ENCODE results near the gene KANSL1.
"Not testable (repeated sequence)": the region's sequence is repeated elsewhere in the genome, so short reads cannot be mapped to it uniquely, and the experiment has no call there.

The KANSL1 gene

DNA sequence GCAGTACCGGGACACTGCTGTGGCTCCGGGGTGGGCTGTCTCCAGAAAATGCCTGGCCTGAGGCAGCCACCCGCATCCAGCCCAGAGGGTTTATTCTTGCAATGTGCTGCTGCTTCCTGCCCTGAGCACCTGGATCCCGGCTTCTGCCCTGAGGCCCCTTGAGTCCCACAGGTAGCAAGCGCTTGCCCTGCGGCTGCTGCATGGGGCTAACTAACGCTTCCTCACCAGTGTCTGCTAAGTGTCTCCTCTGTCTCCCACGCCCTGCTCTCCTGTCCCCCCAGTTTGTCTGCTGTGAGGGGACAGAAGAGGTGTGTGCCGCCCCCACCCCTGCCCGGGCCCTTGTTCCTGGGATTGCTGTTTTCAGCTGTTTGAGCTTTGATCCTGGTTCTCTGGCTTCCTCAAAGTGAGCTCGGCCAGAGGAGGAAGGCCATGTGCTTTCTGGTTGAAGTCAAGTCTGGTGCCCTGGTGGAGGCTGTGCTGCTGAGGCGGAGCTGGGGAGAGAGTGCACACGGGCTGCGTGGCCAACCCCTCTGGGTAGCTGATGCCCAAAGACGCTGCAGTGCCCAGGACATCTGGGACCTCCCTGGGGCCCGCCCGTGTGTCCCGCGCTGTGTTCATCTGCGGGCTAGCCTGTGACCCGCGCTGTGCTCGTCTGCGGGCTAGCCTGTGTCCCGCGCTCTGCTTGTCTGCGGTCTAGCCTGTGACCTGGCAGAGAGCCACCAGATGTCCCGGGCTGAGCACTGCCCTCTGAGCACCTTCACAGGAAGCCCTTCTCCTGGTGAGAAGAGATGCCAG, 181.3 kb downstream of the KANSL1 start:
- no peak for DNase-seq

DNA sequence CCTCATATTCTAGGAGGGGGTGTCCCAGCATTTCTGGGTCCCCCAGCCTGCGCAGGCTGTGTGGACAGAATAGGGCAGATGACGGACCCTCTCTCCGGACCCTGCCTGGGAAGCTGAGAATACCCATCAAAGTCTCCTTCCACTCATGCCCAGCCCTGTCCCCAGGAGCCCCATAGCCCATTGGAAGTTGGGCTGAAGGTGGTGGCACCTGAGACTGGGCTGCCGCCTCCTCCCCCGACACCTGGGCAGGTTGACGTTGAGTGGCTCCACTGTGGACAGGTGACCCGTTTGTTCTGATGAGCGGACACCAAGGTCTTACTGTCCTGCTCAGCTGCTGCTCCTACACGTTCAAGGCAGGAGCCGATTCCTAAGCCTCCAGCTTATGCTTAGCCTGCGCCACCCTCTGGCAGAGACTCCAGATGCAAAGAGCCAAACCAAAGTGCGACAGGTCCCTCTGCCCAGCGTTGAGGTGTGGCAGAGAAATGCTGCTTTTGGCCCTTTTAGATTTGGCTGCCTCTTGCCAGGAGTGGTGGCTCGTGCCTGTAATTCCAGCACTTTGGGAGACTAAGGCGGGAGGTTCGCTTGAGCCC, 182.5 kb downstream of the KANSL1 start:
- DNase-seq, result no peak

DNA sequence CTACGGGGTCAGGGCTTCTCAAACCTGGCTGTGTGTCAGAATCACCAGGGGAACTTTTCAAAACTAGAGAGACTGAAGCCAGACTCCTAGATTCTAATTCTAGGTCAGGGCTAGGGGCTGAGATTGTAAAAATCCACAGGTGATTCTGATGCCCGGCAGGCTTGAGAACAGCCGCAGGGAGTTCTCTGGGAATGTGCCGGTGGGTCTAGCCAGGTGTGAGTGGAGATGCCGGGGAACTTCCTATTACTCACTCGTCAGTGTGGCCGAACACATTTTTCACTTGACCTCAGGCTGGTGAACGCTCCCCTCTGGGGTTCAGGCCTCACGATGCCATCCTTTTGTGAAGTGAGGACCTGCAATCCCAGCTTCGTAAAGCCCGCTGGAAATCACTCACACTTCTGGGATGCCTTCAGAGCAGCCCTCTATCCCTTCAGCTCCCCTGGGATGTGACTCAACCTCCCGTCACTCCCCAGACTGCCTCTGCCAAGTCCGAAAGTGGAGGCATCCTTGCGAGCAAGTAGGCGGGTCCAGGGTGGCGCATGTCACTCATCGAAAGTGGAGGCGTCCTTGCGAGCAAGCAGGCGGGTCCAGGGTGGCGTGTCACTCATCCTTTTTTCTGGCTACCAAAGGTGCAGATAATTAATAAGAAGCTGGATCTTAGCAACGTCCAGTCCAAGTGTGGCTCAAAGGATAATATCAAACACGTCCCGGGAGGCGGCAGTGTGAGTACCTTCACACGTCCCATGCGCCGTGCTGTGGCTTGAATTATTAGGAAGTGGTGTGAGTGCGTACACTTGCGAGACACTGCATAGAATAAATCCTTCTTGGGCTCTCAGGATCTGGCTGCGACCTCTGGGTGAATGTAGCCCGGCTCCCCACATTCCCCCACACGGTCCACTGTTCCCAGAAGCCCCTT, 183.3 kb downstream of the KANSL1 start:
- DNase-seq, result no peak

DNA sequence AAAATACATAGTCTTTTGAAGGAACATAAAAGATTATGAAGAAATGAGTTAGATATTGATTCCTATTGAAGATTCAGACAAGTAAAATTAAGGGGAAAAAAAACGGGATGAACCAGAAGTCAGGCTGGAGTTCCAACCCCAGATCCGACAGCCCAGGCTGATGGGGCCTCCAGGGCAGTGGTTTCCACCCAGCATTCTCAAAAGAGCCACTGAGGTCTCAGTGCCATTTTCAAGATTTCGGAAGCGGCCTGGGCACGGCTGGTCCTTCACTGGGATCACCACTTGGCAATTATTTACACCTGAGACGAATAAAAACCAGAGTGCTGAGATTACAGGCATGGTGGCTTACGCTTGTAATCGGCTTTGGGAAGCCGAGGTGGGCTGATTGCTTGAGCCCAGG, 184.6 kb downstream of the KANSL1 start:
- DNase-seq, result no peak

DNA sequence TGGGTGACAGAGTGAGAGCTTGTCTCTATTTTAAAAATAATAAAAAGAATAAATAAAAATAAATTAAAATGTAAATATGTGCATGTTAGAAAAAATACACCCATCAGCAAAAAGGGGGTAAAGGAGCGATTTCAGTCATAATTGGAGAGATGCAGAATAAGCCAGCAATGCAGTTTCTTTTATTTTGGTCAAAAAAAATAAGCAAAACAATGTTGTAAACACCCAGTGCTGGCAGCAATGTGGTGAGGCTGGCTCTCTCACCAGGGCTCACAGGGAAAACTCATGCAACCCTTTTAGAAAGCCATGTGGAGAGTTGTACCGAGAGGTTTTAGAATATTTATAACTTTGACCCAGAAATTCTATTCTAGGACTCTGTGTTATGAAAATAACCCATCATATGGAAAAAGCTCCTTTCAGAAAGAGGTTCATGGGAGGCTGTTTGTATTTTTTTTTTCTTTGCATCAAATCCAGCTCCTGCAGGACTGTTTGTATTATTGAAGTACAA, 185.7 kb downstream of the KANSL1 start:
- no peak for DNase-seq

DNA sequence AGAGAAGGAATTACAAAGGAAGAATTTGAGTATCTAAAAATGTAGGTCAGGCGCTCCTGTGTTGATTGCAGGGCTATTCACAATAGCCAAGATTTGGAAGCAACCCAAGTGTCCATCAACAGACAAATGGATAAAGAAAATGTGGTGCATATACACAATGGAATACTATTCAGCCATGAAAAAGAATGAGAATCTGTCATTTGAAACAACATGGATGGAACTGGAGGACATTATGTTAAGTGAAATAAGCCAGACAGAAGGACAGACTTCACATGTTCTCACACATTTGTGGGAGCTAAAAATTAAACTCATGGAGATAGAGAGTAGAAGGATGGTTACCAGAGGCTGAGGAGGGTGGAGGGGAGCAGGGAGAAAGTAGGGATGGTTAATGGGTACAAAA, 187.1 kb downstream of the KANSL1 start:
- DNase-seq, result not testable (repeated sequence)

DNA sequence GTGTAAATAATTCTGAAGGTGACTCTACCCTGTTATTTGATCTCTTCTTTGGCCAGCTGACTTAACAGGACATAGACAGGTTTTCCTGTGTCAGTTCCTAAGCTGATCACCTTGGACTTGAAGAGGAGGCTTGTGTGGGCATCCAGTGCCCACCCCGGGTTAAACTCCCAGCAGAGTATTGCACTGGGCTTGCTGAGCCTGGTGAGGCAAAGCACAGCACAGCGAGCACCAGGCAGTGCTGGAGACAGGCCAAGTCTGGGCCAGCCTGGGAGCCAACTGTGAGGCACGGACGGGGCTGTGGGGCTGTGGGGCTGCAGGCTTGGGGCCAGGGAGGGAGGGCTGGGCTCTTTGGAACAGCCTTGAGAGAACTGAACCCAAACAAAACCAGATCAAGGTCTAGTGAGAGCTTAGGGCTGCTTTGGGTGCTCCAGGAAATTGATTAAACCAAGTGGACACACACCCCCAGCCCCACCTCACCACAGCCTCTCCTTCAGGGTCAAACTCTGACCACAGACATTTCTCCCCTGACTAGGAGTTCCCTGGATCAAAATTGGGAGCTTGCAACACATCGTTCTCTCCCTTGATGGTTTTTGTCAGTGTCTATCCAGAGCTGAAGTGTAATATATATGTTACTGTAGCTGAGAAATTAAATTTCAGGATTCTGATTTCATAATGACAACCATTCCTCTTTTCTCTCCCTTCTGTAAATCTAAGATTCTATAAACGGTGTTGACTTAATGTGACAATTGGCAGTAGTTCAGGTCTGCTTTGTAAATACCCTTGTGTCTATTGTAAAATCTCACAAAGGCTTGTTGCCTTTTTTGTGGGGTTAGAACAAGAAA, 189.1 kb downstream of the KANSL1 start:
- no peak for DNase-seq

DNA sequence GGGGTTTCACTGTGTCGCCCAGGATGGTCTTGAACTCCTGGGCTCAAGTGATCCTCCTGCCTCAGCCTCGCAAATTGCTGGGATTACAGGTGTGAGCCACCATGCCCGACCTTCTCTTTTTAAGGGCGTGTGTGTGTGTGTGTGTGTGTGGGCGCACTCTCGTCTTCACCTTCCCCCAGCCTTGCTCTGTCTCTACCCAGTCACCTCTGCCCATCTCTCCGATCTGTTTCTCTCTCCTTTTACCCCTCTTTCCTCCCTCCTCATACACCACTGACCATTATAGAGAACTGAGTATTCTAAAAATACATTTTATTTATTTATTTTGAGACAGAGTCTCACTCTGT, 190.3 kb downstream of the KANSL1 start:
- DNase-seq, result no peak

DNA sequence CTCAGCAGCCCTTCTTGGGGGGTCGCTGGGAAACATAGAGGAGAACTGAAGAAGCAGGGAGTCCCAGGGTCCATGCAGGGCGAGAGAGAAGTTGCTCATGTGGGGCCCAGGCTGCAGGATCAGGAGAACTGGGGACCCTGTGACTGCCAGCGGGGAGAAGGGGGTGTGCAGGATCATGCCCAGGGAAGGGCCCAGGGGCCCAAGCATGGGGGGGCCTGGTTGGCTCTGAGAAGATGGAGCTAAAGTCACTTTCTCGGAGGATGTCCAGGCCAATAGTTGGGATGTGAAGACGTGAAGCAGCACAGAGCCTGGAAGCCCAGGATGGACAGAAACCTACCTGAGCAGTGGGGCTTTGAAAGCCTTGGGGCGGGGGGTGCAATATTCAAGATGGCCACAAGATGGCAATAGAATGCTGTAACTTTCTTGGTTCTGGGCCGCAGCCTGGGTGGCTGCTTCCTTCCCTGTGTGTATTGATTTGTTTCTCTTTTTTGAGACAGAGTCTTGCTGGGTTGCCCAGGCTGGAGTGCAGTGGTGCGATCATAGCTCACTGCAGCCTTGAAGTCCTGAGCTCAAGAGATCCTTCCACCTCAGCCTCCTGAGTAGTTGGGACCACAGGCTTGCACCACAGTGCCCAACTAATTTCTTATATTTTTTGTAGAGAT, 190.8 kb downstream of the KANSL1 start:
- peak; percentile 82 for DNase-seq

DNA sequence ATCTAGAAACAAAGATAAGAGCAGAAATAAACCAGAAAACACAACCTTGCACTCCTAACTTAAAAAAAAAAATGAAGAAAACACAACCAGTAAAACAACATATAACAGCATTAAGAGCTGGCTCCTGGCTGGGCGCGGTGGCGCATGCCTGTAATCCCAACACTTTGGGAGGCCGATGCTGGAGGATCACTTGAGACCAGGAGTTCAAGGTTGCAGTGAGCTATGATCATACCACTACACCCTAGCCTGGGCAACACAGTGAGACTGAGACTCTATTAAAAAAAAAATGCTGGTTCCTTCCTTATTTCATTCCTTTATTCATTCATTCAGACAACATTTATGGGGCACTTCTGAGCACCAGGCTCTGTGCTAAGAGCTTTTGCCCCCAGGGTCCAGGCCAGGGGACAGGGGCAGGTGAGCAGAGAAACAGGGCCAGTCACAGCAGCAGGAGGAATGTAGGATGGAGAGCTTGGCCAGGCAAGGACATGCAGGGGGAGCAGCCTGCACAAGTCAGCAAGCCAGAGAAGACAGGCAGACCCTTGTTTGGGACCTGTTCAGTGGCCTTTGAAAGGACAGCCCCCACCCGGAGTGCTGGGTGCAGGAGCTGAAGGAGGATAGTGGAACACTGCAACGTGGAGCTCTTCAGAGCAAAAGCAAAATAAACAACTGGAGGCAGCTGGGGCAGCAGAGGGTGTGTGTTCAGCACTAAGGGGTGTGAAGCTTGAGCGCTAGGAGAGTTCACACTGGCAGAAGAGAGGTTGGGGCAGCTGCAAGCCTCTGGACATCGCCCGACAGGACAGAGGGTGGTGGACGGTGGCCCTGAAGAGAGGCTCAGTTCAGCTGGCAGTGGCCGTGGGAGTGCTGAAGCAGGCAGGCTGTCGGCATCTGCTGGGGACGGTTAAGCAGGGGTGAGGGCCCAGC, 191.6 kb downstream of the KANSL1 start:
- DNase-seq, result no peak

DNA sequence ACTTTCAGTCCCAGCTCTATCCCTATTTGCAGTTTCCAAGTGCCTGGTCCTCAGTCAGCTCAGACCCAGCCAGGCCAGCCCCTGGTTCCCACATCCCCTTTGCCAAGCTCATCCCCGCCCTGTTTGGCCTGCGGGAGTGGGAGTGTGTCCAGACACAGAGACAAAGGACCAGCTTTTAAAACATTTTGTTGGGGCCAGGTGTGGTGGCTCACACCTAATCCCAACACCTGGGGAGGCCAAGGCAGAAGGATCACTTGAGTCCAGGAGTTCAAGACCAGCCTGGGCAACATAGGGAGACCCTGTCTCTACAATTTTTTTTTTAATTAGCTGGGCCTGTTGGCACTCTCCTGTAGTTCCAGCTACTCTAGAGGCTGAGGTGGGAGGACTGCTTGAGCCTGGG, 192.5 kb downstream of the KANSL1 start:
- DNase-seq, result no peak

DNA sequence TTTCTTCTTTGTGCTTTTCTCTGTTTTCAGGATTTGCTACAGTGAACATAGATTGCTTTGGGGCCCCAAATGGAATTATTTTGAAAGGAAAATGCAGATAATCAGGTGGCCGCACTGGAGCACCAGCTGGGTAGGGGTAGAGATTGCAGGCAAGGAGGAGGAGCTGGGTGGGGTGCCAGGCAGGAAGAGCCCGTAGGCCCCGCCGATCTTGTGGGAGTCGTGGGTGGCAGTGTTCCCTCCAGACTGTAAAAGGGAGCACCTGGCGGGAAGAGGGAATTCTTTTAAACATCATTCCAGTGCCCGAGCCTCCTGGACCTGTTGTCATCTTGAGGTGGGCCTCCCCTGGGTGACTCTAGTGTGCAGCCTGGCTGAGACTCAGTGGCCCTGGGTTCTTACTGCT, 192.9 kb downstream of the KANSL1 start:
- no peak for DNase-seq

DNA sequence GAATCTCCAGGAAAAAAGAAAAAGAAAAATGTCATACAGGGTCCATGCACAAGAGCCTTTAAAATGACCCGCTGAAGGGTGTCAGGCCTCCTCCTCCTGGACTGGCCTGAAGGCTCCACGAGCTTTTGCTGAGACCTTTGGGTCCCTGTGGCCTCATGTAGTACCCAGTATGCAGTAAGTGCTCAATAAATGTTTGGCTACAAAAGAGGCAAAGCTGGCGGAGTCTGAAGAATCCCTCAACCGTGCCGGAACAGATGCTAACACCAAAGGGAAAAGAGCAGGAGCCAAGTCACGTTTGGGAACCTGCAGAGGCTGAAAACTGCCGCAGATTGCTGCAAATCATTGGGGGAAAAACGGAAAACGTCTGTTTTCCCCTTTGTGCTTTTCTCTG, 193.3 kb downstream of the KANSL1 start:
- DNase-seq, result no peak

DNA sequence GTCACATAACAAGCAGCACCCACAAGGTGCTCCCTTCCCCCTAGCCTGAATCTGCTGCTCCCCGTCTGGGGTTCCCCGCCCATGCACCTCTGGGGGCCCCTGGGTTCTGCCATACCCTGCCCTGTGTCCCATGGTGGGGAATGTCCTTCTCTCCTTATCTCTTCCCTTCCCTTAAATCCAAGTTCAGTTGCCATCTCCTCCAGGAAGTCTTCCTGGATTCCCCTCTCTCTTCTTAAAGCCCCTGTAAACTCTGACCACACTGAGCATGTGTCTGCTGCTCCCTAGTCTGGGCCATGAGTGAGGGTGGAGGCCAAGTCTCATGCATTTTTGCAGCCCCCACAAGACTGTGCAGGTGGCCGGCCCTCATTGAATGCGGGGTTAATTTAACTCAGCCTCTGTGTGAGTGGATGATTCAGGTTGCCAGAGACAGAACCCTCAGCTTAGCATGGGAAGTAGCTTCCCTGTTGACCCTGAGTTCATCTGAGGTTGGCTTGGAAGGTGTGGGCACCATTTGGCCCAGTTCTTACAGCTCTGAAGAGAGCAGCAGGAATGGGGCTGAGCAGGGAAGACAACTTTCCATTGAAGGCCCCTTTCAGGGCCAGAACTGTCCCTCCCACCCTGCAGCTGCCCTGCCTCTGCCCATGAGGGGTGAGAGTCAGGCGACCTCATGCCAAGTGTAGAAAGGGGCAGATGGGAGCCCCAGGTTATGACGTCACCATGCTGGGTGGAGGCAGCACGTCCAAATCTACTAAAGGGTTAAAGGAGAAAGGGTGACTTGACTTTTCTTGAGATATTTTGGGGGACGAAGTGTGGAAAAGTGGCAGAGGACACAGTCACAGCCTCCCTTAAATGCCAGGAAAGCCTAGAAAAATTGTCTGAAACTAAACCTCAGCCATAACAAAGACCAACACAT, 194.0 kb downstream of the KANSL1 start, which contains the start of gene STH:
STH (plus strand) TSS at position 264 of the 913 bp plus-strand sequence; CDS start at position 294, 30 bp downstream.
- DNase-seq, result no peak

DNA sequence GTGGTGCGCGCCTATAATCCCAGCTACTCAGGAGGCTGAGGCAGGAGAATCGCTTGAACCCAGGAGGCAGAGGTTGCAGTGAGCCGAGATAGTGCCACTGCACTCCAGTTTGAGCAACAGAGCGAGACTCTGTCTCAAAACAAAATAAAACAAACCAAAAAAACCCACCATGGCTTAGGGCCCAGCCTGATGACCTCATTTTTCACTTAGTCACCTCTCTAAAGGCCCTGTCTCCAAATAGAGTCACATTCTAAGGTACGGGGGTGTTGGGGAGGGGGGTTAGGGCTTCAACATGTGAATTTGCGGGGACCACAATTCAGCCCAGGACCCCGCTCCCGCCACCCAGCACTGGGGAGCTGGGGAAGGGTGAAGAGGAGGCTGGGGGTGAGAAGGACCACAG, 195.6 kb downstream of the KANSL1 start:
- DNase-seq, result no peak

DNA sequence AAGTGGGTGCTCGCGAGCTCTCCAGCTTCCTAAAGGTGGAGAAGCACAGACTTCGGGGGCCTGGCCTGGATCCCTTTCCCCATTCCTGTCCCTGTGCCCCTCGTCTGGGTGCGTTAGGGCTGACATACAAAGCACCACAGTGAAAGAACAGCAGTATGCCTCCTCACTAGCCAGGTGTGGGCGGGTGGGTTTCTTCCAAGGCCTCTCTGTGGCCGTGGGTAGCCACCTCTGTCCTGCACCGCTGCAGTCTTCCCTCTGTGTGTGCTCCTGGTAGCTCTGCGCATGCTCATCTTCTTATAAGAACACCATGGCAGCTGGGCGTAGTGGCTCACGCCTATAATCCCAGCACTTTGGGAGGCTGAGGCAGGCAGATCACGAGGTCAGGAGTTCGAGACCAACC, 196.1 kb downstream of the KANSL1 start:
- no peak for DNase-seq

DNA sequence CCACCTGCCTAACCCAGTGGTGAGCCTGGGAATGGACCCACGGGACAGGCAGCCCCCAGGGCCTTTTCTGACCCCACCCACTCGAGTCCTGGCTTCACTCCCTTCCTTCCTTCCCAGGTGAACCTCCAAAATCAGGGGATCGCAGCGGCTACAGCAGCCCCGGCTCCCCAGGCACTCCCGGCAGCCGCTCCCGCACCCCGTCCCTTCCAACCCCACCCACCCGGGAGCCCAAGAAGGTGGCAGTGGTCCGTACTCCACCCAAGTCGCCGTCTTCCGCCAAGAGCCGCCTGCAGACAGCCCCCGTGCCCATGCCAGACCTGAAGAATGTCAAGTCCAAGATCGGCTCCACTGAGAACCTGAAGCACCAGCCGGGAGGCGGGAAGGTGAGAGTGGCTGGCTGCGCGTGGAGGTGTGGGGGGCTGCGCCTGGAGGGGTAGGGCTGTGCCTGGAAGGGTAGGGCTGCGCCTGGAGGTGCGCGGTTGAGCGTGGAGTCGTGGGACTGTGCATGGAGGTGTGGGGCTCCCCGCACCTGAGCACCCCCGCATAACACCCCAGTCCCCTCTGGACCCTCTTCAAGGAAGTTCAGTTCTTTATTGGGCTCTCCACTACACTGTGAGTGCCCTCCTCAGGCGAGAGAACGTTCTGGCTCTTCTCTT, 196.8 kb downstream of the KANSL1 start:
- DNase-seq, result no peak

DNA sequence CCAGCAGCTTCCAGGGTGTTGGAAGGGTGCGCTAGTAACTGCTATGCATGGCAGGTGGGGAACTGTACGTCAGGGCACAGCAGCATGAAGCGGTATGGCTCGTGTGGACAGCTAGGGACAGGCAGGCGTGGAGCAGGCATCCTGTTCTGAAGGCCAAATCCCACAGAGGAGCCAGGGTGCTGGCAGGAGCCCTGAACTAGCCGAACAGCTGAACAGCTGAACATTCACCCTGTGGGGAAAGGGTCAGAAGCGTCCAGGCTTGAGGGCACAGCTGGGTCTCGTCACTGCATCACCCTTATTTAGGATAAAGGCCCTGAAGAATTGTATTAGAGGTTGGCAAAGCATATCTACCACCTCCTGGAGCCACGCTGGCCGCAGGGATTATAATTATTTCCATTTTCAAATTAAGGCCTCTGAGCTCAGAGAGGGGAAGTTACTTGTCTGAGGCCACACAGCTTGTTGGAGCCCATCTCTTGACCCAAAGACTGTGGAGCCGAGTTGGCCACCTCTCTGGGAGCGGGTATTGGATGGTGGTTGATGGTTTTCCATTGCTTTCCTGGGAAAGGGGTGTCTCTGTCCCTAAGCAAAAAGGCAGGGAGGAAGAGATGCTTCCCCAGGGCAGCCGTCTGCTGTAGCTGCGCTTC, 197.5 kb downstream of the KANSL1 start:
- no peak for DNase-seq

DNA sequence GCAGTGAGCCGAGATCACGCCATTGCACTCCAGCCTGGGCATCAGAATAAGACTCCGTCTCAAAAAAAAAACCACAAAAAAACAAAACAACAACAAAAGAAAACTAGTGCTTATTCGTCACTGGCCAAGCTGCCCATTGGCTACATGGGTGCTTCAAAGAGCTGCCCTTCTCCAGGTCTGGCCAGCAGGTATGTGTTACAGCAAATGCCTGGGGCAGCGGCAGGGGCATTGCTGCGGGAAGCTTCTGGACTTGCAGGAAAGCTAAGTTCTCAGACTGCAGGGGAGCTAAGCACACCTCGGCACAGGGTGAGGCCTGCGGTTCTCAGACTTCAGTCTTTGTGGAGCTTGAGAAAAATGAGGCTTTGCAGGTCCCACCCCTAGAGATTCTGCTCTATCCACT, 198.2 kb downstream of the KANSL1 start:
- DNase-seq, result no peak
